Breast epithelium (tissue), 4 donors: ENCODE measurements around the gene MAN1A1. TPM values are rescaled to one million over a fixed set of nuclear protein-coding genes. Genes with fewer than 3 reads are reported as not detected.

Experiments used
- DNase-seq, 2 donors: peaks; one replicate each; pipeline ENCODE4 v3.0.0-alpha.2; 2019; ENCODE audit warnings: low spot score in 2 of 2
- H3K27ac ChIP-seq, 2 donors: fragments of 200-600 bp; sonication (generic) in 1 of 2; one replicate each; pipeline ENCODE4 v1.5.1; 2016 to 2019; ENCODE audit warnings: mild to moderate bottlenecking in 1 of 2
- H3K27me3 ChIP-seq, 2 donors: fragments of 200-600 bp; sonication (generic) in 1 of 2; one replicate each; pipeline versions ENCODE4 v1.5.1 to v1.6.0; 2017 to 2019; ENCODE audit warnings: control low read depth in 1 of 2, mild to moderate bottlenecking in 1 of 2
- H3K36me3 ChIP-seq: fragments of 200-600 bp; one replicate; pipeline ENCODE4 v1.5.1; 2019
- H3K4me1 ChIP-seq, 2 donors: fragments of 200-600 bp; sonication (generic); one replicate each; pipeline ENCODE4 v1.5.1; 2016 to 2019; ENCODE audit warnings: control low read depth in 1 of 2
- H3K4me3 ChIP-seq, 3 donors: fragments of 200-600 bp; sonication (generic); 1 replicate in 2 of 3; 2 replicates in 1 of 3; pipeline ENCODE4 v1.5.1; 2016 to 2019; ENCODE audit warnings: mild to moderate bottlenecking in 3 of 3, moderate library complexity in 2 of 3
- H3K9me3 ChIP-seq, 2 donors: fragments of 200-600 bp; sonication (generic) in 1 of 2; one replicate each; pipeline ENCODE4 v1.5.1; 2016 to 2019; ENCODE audit warnings: control low read depth in 1 of 2
- POLR2A ChIP-seq: fragments of 450-650 bp; IDR thresholded peaks from one replicate; pipeline ENCODE4 v1.6.1; 2016; ENCODE audit warnings: antibody characterized with exemption, mild to moderate bottlenecking, moderate library complexity
- POLR2AphosphoS5 ChIP-seq, 3 donors: sonication (generic); formaldehyde crosslinking; IDR thresholded peaks; one replicate each; pipeline ENCODE4 v1.6.1; 2017; ENCODE audit warnings: antibody characterized with exemption in 3 of 3
- intact Hi-C: fragments of 100-400 bp; cut with DNase I; formaldehyde crosslinking; loops from one replicate; pipeline ENCODE4 v1.15.1; 2023; ENCODE audit warnings: low total_unique reads
- total RNA-seq, 3 donors: library from RNA; depleted of rRNA; stranded (reverse); fragments of >200 nt; gene quantifications; one replicate each; pipeline ENCODE4 v1.1.0, GENCODE V29; 2016
- TF ChIP-seq, protein P1 (sequence below), 3 donors: fragments of 450-650 bp; IDR thresholded peaks; one replicate each; pipeline ENCODE4 v1.5.1; 2016 to 2017; ENCODE audit warnings: antibody characterized with exemption in 3 of 3, mild to moderate bottlenecking in 3 of 3, moderate library complexity in 3 of 3

Gene MAN1A1
- total RNA-seq, 3 donors from 2014 or later: 81.2 to 481 (median 104) TPM

DNA sequence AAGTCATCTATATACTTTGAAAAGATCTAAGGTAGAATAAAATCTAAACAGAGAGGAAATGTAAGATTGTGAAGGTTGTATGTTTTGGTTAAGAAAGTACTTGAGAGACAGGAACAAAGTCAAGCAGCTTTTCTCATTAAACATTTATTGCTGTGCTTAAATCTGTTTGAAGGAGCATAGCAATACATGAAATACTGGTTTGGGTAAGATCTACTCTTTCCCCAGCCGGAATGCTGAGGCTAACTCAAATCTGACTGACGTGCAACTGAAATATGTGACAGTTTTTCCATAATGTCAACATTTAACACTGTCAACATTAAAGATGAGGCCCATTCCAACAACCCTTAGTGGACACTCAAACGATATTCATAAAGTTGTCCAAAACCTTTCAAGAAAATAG is 59.9 kb downstream of the MAN1A1 start:
- no peak for TF ChIP-seq POLR2A
- TF ChIP-seq POLR2AphosphoS5 (IDR thresholded peaks at IDR 0.05): no peak
- TF ChIP-seq, protein P1, sequence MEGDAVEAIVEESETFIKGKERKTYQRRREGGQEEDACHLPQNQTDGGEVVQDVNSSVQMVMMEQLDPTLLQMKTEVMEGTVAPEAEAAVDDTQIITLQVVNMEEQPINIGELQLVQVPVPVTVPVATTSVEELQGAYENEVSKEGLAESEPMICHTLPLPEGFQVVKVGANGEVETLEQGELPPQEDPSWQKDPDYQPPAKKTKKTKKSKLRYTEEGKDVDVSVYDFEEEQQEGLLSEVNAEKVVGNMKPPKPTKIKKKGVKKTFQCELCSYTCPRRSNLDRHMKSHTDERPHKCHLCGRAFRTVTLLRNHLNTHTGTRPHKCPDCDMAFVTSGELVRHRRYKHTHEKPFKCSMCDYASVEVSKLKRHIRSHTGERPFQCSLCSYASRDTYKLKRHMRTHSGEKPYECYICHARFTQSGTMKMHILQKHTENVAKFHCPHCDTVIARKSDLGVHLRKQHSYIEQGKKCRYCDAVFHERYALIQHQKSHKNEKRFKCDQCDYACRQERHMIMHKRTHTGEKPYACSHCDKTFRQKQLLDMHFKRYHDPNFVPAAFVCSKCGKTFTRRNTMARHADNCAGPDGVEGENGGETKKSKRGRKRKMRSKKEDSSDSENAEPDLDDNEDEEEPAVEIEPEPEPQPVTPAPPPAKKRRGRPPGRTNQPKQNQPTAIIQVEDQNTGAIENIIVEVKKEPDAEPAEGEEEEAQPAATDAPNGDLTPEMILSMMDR (IDR thresholded peaks at IDR 0.05): no peak
- no peaks in the 10 kb centered on the region for H3K4me1 ChIP-seq
- H3K27ac ChIP-seq: no peak overlapping the region
- H3K9me3 ChIP-seq: no peaks in the 10 kb centered on the region
- intact Hi-C loops: no loop called here
- no peak overlapping the region for H3K4me3 ChIP-seq
- H3K27me3 ChIP-seq: no peaks in the 10 kb centered on the region
- H3K36me3 ChIP-seq: no peaks in the 10 kb centered on the region
- no peak for DNase-seq

DNA sequence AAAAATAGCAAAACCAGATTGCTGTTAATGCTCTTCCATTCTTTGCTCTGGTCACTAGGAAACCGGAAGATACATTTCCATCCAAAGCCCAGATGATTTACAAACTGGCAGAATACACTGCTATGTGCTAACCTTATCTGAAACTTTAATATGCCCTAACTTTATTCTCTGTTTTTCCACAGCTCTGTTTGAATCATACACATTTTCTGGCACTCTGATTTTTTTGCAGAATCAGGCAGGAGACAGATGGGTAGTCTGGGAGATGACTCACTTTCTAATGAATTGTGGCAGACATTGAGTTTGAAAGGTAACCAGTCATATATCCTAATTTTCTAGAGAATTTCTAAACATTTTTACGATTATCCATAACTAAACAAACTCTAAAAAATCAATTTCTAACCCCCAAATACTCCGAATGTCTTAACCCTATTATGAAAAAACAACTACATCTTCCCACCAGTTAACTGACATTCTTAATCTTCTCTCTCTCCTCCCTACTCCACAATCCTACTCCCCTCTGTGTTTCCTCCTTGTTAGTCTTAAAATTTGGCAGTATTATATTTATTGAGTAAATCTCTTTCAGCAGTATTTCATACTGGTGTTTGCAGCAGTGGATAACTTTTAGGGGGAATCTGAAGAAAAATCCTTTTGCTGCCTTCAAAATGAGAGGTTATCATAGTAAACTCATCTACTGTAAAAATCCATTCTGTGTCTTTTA is 63.5 kb downstream of the MAN1A1 start:
- Histone ChIP-seq H3K9me3 (no peaks in the 10 kb centered on the region), H3K4me1 (no peaks in the 10 kb centered on the region), H3K4me3 (no peak overlapping the region), H3K36me3 (no peaks in the 10 kb centered on the region), H3K27ac (no peak overlapping the region), H3K27me3 (no peaks in the 10 kb centered on the region)
- TF ChIP-seq POLR2AphosphoS5 (IDR thresholded peaks at IDR 0.05): no peak
- TF ChIP-seq, protein P1 (IDR thresholded peaks at IDR 0.05): no peak
- intact Hi-C loops: no loop called here
- DNase-seq: no peak

DNA sequence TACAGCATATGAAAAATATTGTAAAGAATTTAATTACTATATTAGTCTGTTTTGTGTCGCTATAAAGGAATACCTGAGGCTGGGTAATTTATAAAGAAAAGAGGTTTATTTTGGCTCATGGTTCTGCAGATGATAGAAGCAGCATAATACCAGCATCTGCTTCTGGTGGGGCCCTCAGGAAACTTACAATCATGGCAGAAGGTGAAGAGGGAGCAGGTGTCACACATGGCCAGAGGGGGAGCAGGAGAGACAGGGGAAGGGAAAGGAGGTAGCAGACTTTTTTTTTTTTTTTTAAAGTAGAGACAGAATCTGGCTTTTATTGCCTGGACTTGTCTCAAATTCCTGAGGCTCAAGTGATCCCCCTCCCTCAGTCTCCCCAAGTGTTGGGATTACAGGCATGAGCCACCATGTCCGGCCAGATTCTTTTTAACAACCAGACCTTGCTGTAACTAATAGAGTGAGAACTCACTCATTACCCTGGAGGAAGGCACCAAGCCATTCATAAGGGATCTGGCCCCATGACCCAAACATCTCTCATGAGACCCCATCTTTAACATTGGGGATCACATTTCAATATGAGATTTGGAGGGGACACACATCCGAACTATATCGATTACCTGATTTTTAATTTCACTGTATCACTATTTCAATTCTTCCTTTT is 64.6 kb downstream of the MAN1A1 start:
- Histone ChIP-seq H3K4me1 (no peaks in the 10 kb centered on the region), H3K27ac (no peak overlapping the region), H3K4me3 (no peak overlapping the region), H3K9me3 (no peaks in the 10 kb centered on the region), H3K27me3 (no peaks in the 10 kb centered on the region), H3K36me3 (no peaks in the 10 kb centered on the region)
- TF ChIP-seq POLR2A (no peak), POLR2AphosphoS5 (IDR thresholded peaks at IDR 0.05) (no peak)
- TF ChIP-seq, protein P1 (IDR thresholded peaks at IDR 0.05): no peak
- intact Hi-C loops: no loop called here
- DNase-seq: no peak

DNA sequence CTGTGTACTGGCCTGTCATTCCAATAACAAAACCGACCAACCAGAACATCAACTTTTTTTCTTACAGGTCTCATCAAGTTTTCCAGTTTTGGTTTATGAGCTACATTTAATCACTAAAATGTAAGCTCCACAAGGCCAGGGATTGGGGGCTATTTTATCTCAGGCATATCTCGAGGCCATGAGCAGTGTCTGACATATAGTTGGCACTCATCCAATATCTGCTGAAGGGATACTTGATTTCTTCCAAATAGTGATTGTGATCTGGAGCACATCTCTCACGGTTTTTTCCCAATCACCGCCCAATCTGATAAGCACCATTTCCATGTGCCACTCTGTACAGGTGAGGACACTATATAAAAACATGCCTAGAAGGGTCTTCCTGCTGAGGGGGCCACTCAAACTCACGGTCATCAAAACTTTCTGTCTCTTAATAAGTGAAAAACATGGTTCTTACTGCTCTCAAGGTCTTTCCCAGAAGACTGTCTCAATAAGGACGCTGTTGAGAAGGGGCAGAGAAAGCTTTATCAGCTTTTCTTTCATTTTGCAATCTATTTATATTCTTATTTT is 65.5 kb downstream of the MAN1A1 start:
- Histone ChIP-seq H3K9me3 (no peaks in the 10 kb centered on the region), H3K27ac (no peak overlapping the region), H3K4me1 (no peaks in the 10 kb centered on the region), H3K27me3 (no peaks in the 10 kb centered on the region), H3K4me3 (no peak overlapping the region), H3K36me3 (no peaks in the 10 kb centered on the region)
- no peak for TF ChIP-seq POLR2AphosphoS5 (IDR thresholded peaks at IDR 0.05)
- TF ChIP-seq, protein P1 (IDR thresholded peaks at IDR 0.05): no peak
- TF ChIP-seq POLR2A: no peak
- no peak for DNase-seq
- intact Hi-C loops: no loop called here

DNA sequence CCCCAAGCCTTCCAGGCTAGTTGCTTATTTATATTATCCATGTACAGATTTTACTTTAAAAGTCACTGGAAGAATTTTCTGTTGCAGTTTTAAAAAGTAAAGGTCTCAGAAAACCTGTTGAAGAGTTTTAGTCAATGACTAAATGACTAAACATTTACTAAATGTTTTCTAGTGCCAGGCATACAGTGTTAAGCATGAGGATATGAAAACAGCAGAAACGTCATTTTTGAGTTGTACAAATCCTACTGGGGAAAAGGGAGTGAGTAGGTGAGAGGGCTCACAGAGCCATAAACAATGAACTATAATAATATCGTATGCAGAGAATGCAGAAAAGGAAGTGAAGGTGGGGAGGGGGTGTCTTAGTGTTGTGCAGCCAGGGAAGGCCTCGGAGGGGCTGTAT is 66.3 kb downstream of the MAN1A1 start:
- no peak for DNase-seq

More for the DNA sequence above, 66.3 kb downstream of the MAN1A1 start:
- H3K27ac ChIP-seq: no peak overlapping the region
- H3K9me3 ChIP-seq: no peaks in the 10 kb centered on the region
- intact Hi-C loops: no loop called here
- no peaks in the 10 kb centered on the region for H3K4me1 ChIP-seq
- H3K36me3 ChIP-seq: no peaks in the 10 kb centered on the region
- H3K27me3 ChIP-seq: no peaks in the 10 kb centered on the region
- H3K4me3 ChIP-seq: no peak overlapping the region
- TF ChIP-seq POLR2A (no peak), POLR2AphosphoS5 (IDR thresholded peaks at IDR 0.05) (no peak)
- TF ChIP-seq, protein P1 (IDR thresholded peaks at IDR 0.05): no peak
